GM06990 (cell line): ENCODE measurements around the gene RUVBL2.
"Not testable (repeated sequence)": the region's sequence is repeated elsewhere in the genome, so short reads cannot be mapped to it uniquely, and the experiment has no call there.

Experiments
- DNase-seq: peaks from one replicate; pipeline ENCODE4 v3.0.0-alpha.2; 2011; ENCODE audit not compliant: insufficient read length; ENCODE audit errors: extremely low read depth
- H3K27me3 ChIP-seq: replicated peaks from 2 replicates; pipeline ENCODE4 v1.6.0; 2011; ENCODE audit warnings: low read length; ENCODE audit not compliant: control insufficient read depth, insufficient read depth
- H3K36me3 ChIP-seq: 2 replicates; pipeline ENCODE4 v1.5.1; 2011; ENCODE audit warnings: low read length; ENCODE audit not compliant: control insufficient read depth, insufficient read depth
- H3K4me3 ChIP-seq: replicated peaks from 2 replicates; pipeline ENCODE4 v1.5.1; 2011; ENCODE audit warnings: low read depth, mild to moderate bottlenecking, control low read depth, low read length
- CTCF ChIP-seq: IDR thresholded peaks from 2 replicates; pipeline ENCODE4 v1.5.1; 2011; ENCODE audit warnings: low read length, control low read depth, mild to moderate bottlenecking, inconsistent platforms; ENCODE audit not compliant: insufficient read depth, poor library complexity, severe bottlenecking

The RUVBL2 gene

GRCh38 chr19:49019242-49019932 lies 25.7 kb downstream of the RUVBL2 start:
- peak; percentile 66 for DNase-seq
- Histone ChIP-seq H3K4me3 (peak overlapping the region; percentile 46), H3K27me3 (no peaks in the 10 kb centered on the region), H3K36me3 (peaks cover 9% of the 10 kb centered on the region)
- TF ChIP-seq CTCF, result peak; percentile 36

GRCh38 chr19:49020342-49020741 lies 26.7 kb downstream of the RUVBL2 start:
- Histone ChIP-seq H3K27me3 (no peaks in the 10 kb centered on the region), H3K36me3 (peaks cover 7% of the 10 kb centered on the region), H3K4me3 (no peak overlapping the region)
- TF ChIP-seq CTCF, result no peak
- no peak for DNase-seq

GRCh38 chr19:49020931-49021895 lies 27.5 kb downstream of the RUVBL2 start:
- TF ChIP-seq CTCF, result no peak
- Histone ChIP-seq H3K4me3 (no peak overlapping the region), H3K27me3 (no peaks in the 10 kb centered on the region), H3K36me3 (peaks cover under 1% of the 10 kb centered on the region; the same call in 1 of the 2 replicates)
- DNase-seq, result no peak

- Histone ChIP-seq H3K36me3 (no peaks in the 10 kb centered on the region), H3K4me3 (no peak overlapping the region), H3K27me3 (no peaks in the 10 kb centered on the region)
- TF ChIP-seq CTCF, result no peak
- no peak for DNase-seq
Measured at GRCh38 chr19:49022116-49022515, 28.4 kb downstream of the RUVBL2 start.

- H3K27me3 ChIP-seq, H3K36me3 ChIP-seq, DNase-seq, H3K4me3 ChIP-seq: not testable (repeated sequence)
Measured at GRCh38 chr19:49024233-49024632, 30.5 kb downstream of the RUVBL2 start, which contains the start of gene CGB3. Gene CGB3, minus strand, starts transcription at chr19:49024333. Its CDS starts 362 bp downstream, at chr19:49023971.

- not testable (repeated sequence) for DNase-seq, H3K27me3 ChIP-seq, H3K4me3 ChIP-seq, H3K36me3 ChIP-seq
Measured at GRCh38 chr19:49025088-49025487, 31.4 kb downstream of the RUVBL2 start.

GRCh38 chr19:49025599-49025998 lies 31.9 kb downstream of the RUVBL2 start:
- H3K36me3 ChIP-seq, H3K27me3 ChIP-seq, DNase-seq, H3K4me3 ChIP-seq: not testable (repeated sequence)

- DNase-seq, H3K36me3 ChIP-seq, H3K4me3 ChIP-seq: not testable (repeated sequence)
Measured at GRCh38 chr19:49028686-49029085, 35.0 kb downstream of the RUVBL2 start.

GRCh38 chr19:49029749-49030148 lies 36.1 kb downstream of the RUVBL2 start:
- DNase-seq, H3K36me3 ChIP-seq, H3K4me3 ChIP-seq, H3K27me3 ChIP-seq: not testable (repeated sequence)

More at GRCh38 chr19:49028686-49029085, 35.0 kb downstream of the RUVBL2 start:
- H3K27me3 ChIP-seq, result not testable (repeated sequence)

- not testable (repeated sequence) for DNase-seq, H3K4me3 ChIP-seq, H3K27me3 ChIP-seq
Measured at GRCh38 chr19:49030323-49030722, 36.6 kb downstream of the RUVBL2 start.

More at GRCh38 chr19:49030323-49030722, 36.6 kb downstream of the RUVBL2 start:
- not testable (repeated sequence) for H3K36me3 ChIP-seq
